ENCODE measurements around the gene ARMH2. TPM values are rescaled to one million over a fixed set of nuclear protein-coding genes. Genes with fewer than 3 reads are reported as not detected.
"Not testable (repeated sequence)": the region's sequence is repeated elsewhere in the genome, so short reads cannot be mapped to it uniquely, and the experiment has no call there.

The ARMH2 gene
- total RNA-seq, 1 donor from 2014 or later = not detected

DNA sequence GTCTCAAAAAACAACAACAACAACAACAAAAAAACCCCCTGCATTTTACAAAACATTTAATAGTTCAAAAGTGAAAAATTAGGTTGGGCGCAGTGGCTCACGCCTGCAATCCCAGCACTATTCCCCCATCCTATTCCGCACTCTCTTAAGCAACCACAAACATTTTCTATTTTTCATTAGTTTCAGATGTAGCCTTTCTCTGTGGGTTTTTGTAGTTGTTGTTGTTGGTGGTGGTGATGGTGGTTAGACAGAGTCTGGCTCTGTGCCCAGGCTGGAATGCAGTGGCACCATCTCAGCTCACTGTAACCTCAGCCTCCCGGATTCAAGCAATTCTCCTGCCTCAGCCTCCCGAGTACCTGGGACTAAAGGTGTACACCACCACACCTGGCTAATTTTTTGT is 30.4 kb downstream of the ARMH2 start:
- DNase-seq (ENCODE audit: low spot score) = no peak
- intact Hi-C loops (cut with DNase I) = loop anchor here (5.0 kb wide), 1 partner anchor 186 kb away; no protein-coding TSS in a partner anchor

DNA sequence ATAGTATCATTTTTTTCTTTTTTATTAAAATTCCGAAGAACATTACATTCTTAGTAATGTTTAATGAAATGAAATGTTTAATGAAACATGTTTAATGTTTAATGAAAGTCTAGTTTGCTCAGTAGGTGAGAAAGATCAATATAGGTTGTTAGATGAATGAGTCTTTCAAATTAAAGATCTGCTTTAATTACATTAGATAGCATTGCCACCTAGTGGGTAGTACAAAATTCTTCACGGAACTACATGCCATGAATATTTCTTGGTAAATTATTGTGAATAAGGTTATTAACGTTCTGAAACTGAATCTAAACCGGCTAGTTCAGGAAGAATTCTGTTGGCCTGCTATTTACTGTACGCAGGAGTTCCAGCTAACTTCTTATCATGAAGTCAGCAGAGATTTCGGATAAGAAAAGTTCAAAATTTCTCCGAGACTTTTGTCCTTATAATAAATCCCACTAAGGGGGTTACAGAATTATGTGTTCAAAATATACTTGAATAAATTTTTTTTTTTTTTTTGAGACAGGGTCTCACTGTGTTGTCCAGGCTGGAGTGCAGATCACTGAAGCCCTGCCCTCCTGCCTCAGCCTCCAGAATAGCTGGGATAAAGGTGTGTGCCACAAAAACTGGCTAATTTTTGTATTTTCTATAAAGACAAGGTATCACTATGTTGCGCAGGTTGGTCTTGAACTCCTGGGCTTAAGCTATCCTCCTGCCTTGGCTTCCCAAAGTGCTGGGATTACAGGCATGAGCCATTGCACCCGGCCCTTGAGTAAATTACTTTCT is 31.8 kb downstream of the ARMH2 start:
- DNase-seq (ENCODE audit: low spot score) = no peak
- intact Hi-C loops (cut with DNase I) = loop anchor here (5.0 kb wide), 1 partner anchor 185 kb away; no protein-coding TSS in a partner anchor

DNA sequence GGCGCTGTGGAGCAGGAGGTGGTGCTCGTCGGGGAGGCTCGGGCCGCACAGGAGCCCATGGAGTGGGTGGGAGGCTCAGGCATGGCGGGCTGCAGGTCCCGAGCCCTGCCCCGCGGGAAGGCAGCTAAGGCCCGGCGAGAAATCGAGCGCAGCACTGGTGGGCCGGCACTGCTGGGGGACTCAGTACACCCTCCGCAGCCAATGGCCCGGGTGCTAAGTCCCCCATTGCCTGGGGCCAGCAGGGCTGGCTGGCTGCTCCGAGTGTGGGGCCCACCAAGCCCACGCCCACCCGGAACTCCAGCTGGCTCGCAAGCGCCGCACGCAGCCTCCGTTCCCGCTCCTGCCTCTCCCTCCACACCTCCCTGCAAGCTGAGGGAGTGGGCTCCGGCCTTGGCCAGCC is 32.7 kb downstream of the ARMH2 start:
- DNase-seq (ENCODE audit: low spot score) = not testable (repeated sequence)
- intact Hi-C loops (cut with DNase I) = loop anchor here (5.0 kb wide), 1 partner anchor 184 kb away; no protein-coding TSS in a partner anchor

DNA sequence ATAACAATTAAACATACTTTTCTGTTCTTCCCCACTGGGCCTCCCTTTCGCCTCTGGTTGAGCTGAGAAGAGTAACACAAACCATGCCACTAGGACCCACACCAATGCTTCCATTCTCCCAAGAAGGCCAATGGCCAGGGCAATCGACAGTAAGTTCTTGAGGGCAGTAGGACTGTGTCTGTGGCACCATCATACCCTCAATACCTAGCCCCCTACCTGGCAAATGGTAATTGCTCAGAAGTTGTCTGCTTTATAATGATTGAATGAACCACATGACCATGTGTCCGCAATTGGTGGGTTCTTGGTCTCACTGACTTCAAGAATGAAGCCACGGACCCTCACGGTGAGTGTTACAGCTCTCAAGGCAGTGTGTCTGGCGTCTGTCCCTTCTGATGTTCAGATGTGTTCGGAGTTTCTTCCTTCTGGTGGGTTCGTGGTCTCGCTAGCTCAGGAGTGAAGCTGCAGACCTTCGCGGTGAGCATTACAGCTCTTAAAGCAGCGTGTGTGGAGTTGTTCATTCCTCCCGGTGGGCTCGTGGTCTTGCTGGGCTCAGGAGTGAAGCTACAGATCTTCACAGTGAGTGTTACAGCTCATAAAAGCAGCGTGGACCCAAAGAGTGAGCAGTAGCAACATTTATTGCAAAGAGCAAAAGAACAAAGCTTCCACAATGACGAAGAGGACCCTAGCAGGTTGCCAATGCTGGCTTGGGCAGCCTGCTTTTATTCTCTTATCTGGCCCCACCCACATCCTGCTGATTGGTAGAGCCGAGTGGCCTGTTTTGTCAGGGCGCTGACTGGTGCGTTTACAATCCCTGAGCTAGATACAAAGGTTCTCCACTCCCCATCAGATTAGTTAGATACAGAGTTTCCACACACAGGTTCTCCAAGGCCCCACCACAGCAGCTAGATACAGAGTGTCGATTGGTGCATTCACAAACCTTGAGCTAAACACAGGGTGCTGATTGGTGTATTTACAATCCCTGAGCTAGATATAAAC is 33.6 kb downstream of the ARMH2 start:
- not testable (repeated sequence) for DNase-seq (ENCODE audit: low spot score)
- intact Hi-C loops (cut with DNase I) = loop anchor here (5.0 kb wide), 1 partner anchor 183 kb away; no protein-coding TSS in a partner anchor

DNA sequence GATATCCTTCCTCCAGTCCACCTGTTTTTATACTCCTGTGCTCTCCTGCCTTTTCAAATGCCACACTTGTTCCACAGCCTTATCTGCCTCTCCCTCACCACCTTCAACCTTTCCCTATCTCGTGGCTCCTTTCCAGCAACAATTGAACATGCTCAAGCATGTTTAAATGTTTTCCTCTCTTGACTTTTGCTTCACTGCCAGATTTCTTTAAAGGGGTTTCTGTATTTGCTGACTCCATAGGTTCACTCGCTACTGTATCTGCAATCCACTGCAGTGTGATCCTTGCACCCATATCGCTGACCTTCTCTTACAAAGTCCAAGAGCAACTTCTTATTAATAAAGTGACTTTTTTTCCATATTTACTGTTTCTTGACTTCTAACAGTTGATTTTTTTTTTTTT is 35.1 kb downstream of the ARMH2 start:
- intact Hi-C loops (cut with DNase I) = no loop called here
- no peak for DNase-seq (ENCODE audit: low spot score)

DNA sequence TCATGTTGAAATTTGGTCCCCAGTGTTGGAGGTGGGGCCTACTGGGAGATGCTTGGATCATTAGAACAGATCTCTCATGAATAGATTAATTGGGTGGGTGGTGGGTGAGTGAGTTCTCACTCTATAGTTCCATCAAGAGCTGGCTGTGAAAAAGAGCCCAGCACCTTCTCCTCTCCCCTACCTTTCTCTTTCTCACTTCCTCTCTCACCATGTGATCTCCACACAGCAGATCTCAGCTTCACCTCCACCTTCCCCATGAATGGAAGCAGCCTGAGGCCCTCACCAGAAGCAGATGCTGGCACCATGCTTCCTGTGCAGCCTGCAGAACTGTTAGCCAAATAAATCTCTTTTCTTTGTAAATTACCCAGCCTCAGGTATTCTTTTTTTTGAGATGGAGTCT is 36.9 kb downstream of the ARMH2 start:
- intact Hi-C loops (cut with DNase I) = no loop called here
- DNase-seq (ENCODE audit: low spot score) = no peak

DNA sequence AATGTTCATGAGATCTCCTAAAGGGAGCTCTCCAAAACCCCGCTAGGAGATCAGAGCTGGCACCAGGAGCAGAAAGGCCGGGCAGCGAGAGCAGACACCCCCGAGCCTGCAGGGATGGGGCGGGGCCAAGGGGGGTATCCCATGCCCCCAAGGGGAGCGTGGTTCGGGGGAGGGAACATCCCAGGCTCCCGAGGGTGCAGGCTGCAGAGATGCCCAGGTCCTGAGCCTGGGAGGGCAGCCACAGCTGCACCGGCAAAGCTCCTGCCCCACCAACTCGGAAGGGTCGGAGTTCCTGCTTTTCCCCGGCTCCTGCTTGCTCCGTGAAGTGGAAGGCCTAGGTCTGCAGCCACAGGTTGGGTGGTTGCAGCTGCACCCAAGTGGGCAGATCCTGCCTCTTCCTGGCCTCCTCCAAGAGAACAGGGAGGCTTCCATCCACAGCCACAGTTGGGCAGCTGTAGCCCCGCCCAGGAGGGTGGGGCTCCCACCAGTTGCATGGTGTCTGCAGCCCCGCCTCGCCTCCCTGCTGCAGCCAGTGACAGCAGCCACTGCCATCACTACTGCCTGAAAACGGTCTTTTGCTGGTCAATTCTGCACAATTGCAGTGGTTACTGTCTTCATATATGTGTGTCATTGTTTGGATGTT is 37.4 kb downstream of the ARMH2 start:
- intact Hi-C loops (cut with DNase I) = no loop called here
- no peak for DNase-seq (ENCODE audit: low spot score)

DNA sequence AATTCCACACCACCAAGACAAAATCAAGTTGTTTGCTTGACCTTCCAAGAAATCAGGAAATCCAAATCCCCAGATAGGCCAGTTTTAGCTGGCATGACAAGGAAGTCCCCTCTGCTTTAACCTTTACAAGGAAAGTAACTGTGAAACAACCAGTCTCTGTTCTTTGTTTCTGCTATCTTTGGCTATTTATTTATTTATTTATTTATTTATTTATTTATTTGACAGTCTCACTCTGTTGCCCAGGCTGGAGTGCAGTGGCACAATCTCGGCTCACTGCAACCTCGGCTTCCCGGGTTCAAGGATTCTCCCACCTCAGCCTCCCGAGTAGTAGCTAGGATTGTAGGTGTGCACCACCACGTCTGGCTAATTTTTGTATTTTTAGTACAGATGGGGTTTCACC is 38.5 kb downstream of the ARMH2 start:
- intact Hi-C loops (cut with DNase I) = no loop called here
- no peak for DNase-seq (ENCODE audit: low spot score)

DNA sequence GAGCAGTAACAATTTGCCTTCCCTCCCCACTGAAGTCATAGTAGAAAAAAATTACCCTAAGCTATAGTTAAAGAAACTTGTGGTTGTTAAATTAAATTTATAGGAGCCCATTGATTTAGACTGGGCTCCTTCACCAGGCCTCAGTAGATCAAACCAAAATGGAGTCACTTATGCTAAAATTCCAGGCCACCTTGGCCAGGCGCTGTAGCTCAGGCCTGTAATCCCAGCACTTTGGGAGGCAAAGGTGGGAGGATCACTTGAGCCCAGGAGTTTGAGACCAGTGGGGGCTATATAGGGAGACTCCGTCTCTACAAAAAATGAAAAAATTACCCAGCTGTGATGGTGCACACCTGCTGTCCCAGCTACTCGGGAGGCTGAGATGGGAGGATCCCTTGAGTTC is 39.0 kb downstream of the ARMH2 start:
- no peak for DNase-seq (ENCODE audit: low spot score)
- intact Hi-C loops (cut with DNase I) = no loop called here

DNA sequence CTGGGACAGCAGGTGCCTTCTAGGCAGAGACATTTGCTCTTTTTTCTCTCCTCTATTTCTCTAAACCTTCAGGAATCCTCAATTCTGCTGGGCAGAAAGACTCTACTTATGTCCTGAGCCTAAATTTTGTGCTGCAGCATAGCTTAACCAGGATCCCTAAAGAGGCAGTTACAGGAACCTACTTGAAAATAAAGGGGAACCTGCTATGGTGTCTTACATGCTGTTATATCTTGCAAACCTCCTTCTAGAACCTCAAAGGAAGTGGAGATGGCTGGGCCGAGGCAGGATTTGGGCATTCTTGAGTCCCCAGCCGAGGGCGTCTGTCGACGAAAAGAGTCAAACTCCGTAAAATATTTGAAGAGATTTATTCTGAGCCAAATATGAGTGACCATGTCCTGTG is 41.1 kb downstream of the ARMH2 start:
- intact Hi-C loops (cut with DNase I) = no loop called here

DNA sequence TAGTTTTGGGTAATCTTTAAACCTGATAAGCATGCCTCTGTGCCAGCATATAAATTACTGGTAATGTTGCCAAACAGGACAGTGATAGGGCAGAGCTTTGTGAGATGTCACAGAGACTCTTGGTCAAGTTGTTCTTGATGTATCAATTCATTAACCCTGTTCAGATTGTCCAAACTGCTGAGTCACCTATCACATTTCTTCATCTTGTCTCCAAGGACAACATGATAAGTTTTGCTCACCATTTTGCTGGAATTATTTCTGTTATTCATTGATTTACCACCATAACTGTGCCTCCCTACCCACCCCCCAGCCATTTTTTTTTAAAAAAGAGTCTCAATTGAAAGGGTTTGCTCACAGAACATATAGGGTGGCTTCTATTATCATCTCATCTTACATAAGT is 43.4 kb downstream of the ARMH2 start:
- DNase-seq (ENCODE audit: low spot score) = no peak
- intact Hi-C loops (cut with DNase I) = no loop called here

More for the DNA sequence above, 41.1 kb downstream of the ARMH2 start:
- no peak for DNase-seq (ENCODE audit: low spot score)

DNA sequence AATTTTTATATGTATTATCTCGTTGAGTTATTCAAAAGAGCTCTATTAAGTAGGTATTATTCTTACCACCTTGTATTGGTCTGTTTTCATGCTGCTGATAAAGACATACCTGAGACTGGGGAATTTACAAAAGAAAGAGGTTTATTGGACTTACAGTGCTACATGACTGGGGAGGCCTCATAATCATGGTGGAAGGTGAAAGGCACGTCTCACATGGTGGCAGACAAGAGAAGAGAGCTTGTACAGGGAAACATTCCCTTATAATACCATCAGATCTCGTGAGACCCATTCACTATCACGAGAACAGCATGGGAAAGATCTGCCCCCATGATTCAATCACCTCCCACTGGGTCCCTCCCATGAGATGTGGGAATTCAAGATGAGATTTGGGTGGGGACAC is 44.3 kb downstream of the ARMH2 start:
- DNase-seq (ENCODE audit: low spot score); intact Hi-C loops (cut with DNase I): not testable (repeated sequence)

DNA sequence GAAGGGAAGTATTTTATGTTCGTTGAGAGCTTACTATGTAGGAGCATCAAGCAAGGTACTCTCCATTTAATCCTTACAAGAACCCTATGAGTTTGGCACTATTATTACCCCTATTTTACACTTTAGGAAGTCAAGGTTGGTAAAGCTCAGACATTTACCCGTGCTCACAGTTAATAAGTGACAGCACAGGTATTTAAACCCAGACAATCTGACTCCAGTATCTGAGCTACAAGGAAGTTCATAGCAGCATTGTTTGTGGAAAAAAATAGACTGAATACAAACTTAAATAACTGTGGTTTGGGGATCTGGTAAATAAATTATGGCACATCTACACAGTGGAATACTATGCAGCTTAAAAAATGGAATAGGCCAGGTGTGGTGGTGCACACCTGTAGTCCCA is 45.2 kb downstream of the ARMH2 start:
- intact Hi-C loops (cut with DNase I) = no loop called here
- no peak for DNase-seq (ENCODE audit: low spot score)

DNA sequence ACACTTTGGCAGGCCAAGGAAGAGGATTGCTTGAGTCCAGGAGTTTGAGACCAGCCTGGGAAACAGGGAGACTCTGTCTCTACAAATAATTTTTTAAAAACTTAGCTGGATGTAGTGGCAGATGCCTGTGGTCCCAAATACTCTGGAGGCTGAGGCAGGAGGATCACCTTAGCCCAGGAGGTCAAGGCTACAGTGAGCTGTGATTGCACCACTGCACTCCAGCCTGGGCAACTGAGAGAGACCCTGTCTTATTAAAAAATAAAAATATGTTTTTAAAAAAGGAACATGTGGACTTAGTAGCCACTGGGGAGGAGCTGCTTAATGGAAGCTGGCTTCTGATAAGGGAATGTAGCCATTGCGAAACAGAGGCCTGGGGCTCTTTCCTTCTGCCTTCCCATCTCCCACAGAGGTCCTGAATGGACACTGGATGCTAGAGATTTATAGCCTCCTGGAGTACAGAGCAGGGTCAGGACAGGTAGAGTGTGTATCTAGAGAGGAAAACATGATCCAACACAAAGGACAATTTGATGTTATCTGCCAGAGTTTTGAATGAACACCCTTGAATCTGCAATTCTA is 45.7 kb downstream of the ARMH2 start:
- intact Hi-C loops (cut with DNase I) = no loop called here
- no peak for DNase-seq (ENCODE audit: low spot score)

DNA sequence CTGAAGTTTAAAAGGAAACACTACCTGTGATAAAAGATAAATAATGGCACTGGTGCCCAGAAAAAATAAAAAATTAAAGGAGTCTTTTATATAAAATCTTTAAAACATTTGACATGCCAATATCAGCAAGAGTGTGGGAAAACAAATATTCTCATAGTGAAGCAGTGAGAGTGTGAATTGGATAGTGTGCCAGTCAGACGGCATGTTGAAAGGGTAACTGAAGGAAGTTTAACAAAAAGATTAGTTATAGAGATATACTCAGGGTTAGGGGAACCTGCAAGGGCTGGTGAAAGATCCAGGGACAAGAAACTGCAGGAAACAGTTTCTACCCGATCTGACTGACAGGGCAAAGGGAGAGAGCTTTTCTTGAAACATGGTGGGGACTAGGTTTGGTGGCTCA is 46.2 kb downstream of the ARMH2 start:
- intact Hi-C loops (cut with DNase I) = no loop called here
- DNase-seq (ENCODE audit: low spot score) = no peak

DNA sequence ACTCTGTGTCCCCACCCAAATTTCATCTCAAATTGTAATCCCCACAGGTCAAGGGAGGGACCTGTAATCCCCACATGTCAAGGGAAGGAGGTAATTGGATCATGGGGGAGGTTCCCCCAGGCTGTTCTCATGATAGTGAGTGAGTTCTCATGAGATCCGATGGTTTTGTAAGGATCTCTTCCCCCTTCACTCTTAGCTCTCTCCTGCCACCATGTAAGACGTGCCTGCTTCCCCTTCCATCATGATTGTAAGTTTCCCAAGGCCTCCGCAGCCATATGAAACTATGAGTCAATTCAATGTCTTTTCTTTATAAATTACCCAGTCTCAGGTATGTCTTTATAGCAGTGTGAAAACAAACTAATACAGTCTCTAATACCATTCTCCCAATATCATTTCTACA is 47.8 kb downstream of the ARMH2 start:
- DNase-seq (ENCODE audit: low spot score) = not testable (repeated sequence)

DNA sequence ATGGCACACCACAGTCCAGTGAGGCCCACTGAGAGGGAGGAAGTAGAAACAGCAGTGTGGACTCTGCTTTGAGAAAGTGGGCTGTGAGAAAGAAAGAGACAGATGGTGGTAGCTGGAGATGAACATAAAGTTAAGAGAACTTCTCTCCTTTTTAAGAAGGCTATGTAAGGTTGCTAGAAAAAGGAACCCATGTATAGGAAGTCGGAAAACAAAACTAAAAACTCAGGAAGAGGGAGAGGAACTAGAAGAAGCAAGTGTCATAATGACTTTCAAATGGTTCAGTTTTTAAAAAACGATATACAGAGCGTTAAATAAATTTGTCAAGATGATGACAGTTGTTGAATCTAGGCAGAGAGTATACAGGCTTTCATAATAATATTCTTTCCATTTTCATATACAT is 49.4 kb downstream of the ARMH2 start:
- intact Hi-C loops (cut with DNase I) = no loop called here
- DNase-seq (ENCODE audit: low spot score) = no peak

More for the DNA sequence above, 47.8 kb downstream of the ARMH2 start:
- intact Hi-C loops (cut with DNase I) = not testable (repeated sequence)

Data from cardiac septum (tissue), 1 donor.